ENCODE results near the gene PTGS2. TPM values are rescaled to one million over a fixed set of nuclear protein-coding genes. Genes with fewer than 3 reads are reported as not detected.
"Not testable (repeated sequence)": the region's sequence is repeated elsewhere in the genome, so short reads cannot be mapped to it uniquely, and the experiment has no call there.

Gene PTGS2
- total and polyA plus RNA-seq, 2 experiments from 2014 or later = 6.2 to 21.9 TPM

- Histone ChIP-seq H3K4me2 (no peak overlapping the region), H3K9me3 (ENCODE audit: low read depth) (no peaks in the 10 kb centered on the region), H3K27me3 (no peaks in the 10 kb centered on the region), H3K9me2 (replicated peaks; ENCODE audit: insufficient read depth) (no peaks in the 10 kb centered on the region), H3K27ac (no peak overlapping the region), H3K4me3 (no peak overlapping the region), H3K36me3 (replicated peaks; ENCODE audit: insufficient read depth, low read depth) (no peaks in the 10 kb centered on the region), H3K4me1 (ENCODE audit: insufficient read depth) (no peaks in the 10 kb centered on the region), H2AFZ (no peak overlapping the region), H3K79me2 (no peaks in the 10 kb centered on the region), H4K20me1 (ENCODE audit: insufficient read depth, poor library complexity, severe bottlenecking) (no peaks in the 10 kb centered on the region)
- 85% methylated on average over 3 of the region's 3 CpGs for WGBS (ENCODE audit: low lambda C conversion rate, missing lambda C conversion rate)
- no peak for DNase-seq (ENCODE audit: low spot score)
- TF ChIP-seq CTCF (IDR thresholded peaks at IDR 0.05; ENCODE audit: poor library complexity) (no peak), EZH2 (IDR thresholded peaks at IDR 0.05; ENCODE audit: borderline replicate concordance) (no peak), EZH2phosphoT487 (IDR thresholded peaks at IDR 0.05; ENCODE audit: low read depth, severe bottlenecking, unreplicated experiment) (no peak)
Observed at GRCh38 chr1:186655876-186656275, 24.3 kb downstream of the PTGS2 start.

DNA sequence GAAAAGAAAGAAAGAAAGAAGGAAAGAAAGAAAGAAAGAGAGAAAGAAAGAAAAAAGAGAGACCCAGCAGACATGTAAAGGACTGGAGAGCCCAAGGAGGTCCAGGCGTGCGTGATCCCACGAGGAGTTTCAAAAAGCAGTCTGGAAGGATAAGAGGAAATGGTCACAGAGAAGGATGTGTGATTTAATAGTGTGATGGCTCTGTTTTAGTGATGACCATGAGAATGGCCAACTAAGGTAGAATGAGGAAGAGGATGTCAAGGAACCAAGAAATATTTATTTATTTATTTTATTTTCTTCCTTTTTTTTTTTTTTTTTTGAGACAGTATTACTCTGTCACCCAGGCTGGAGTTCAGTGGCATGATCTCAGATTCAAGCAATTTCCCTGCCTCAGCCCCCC, 25.5 kb downstream of the PTGS2 start:
- Histone ChIP-seq H3K36me3 (replicated peaks; ENCODE audit: insufficient read depth, low read depth) (no peaks in the 10 kb centered on the region), H3K4me1 (ENCODE audit: insufficient read depth) (no peaks in the 10 kb centered on the region), H4K20me1 (ENCODE audit: insufficient read depth, poor library complexity, severe bottlenecking) (no peaks in the 10 kb centered on the region), H3K9me3 (ENCODE audit: low read depth) (no peaks in the 10 kb centered on the region), H3K27ac (no peak overlapping the region), H3K9me2 (replicated peaks; ENCODE audit: insufficient read depth) (no peaks in the 10 kb centered on the region), H3K79me2 (no peaks in the 10 kb centered on the region), H3K4me3 (no peak overlapping the region), H3K27me3 (no peaks in the 10 kb centered on the region), H3K4me2 (no peak overlapping the region), H2AFZ (no peak overlapping the region)
- no peak for TF ChIP-seq EZH2phosphoT487 (IDR thresholded peaks at IDR 0.05; ENCODE audit: low read depth, severe bottlenecking, unreplicated experiment)
- no peak for TF ChIP-seq CTCF (IDR thresholded peaks at IDR 0.05; ENCODE audit: poor library complexity)
- no peak for TF ChIP-seq EZH2 (IDR thresholded peaks at IDR 0.05; ENCODE audit: borderline replicate concordance)
- WGBS (ENCODE audit: low lambda C conversion rate, missing lambda C conversion rate) = 79% methylated on average over 3 of the region's 3 CpGs
- DNase-seq (ENCODE audit: low spot score) = no peak

DNA sequence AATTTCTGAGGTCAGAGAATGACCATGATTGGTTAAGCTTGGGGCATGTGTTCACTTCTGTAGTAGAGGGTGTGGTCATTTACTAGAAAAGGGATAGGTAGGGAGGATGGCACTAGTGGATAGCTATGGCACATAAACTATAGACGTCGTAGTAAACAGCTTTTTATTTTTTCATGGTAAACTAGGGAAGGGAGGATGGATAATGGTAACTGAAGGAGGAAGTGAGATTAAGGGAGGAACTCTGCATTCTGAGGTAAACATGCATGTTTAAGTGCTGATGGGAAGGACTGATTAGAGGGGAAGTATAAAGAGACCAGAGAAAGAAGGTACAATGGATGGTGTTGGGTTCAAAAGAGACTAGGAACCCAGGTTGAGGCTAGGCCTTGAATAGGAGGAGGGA, 26.9 kb downstream of the PTGS2 start:
- Histone ChIP-seq H3K27ac (no peak overlapping the region), H3K79me2 (no peaks in the 10 kb centered on the region), H3K27me3 (no peaks in the 10 kb centered on the region), H3K36me3 (replicated peaks; ENCODE audit: insufficient read depth, low read depth) (no peaks in the 10 kb centered on the region), H4K20me1 (ENCODE audit: insufficient read depth, poor library complexity, severe bottlenecking) (no peaks in the 10 kb centered on the region), H2AFZ (no peak overlapping the region), H3K4me1 (ENCODE audit: insufficient read depth) (no peaks in the 10 kb centered on the region), H3K4me3 (no peak overlapping the region), H3K9me2 (replicated peaks; ENCODE audit: insufficient read depth) (no peaks in the 10 kb centered on the region), H3K9me3 (ENCODE audit: low read depth) (no peaks in the 10 kb centered on the region), H3K4me2 (no peak overlapping the region)
- no peak for DNase-seq (ENCODE audit: low spot score)
- TF ChIP-seq CTCF (IDR thresholded peaks at IDR 0.05; ENCODE audit: poor library complexity) (no peak), EZH2phosphoT487 (IDR thresholded peaks at IDR 0.05; ENCODE audit: low read depth, severe bottlenecking, unreplicated experiment) (no peak), EZH2 (IDR thresholded peaks at IDR 0.05; ENCODE audit: borderline replicate concordance) (no peak)
- WGBS (ENCODE audit: low lambda C conversion rate, missing lambda C conversion rate) = 94% methylated on average over 2 of the region's 2 CpGs

DNA sequence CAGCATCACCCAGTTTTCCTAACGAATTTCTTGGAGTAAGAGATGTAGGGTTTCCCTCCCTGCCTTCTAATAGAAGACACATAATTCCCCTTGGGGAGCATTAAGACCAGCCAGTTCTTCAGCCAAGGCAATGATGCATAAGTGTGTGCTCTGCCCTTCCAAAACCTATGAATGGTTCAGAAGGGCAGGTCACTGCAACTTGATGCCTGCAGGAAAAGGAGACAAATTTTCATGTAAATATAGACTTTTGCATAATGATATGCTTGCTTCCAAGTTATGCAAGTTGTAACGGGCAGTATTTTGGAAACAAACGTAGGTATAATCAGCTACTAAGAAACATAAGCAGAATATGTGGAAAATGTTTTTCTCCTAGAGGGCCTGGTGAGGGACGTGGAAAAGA, 31.6 kb downstream of the PTGS2 start:
- Histone ChIP-seq H3K79me2 (no peaks in the 10 kb centered on the region), H3K4me2 (no peak overlapping the region), H3K9me3 (ENCODE audit: low read depth) (no peaks in the 10 kb centered on the region), H3K27me3 (no peaks in the 10 kb centered on the region), H4K20me1 (ENCODE audit: insufficient read depth, poor library complexity, severe bottlenecking) (no peaks in the 10 kb centered on the region), H3K4me1 (ENCODE audit: insufficient read depth) (no peaks in the 10 kb centered on the region), H3K27ac (no peak overlapping the region), H3K9me2 (replicated peaks; ENCODE audit: insufficient read depth) (no peaks in the 10 kb centered on the region), H3K36me3 (replicated peaks; ENCODE audit: insufficient read depth, low read depth) (no peaks in the 10 kb centered on the region), H3K4me3 (no peak overlapping the region), H2AFZ (no peak overlapping the region)
- 57% methylated on average over 4 of the region's 4 CpGs for WGBS (ENCODE audit: low lambda C conversion rate, missing lambda C conversion rate)
- DNase-seq (ENCODE audit: low spot score) = no peak
- TF ChIP-seq EZH2phosphoT487 (IDR thresholded peaks at IDR 0.05; ENCODE audit: low read depth, severe bottlenecking, unreplicated experiment) (no peak), CTCF (IDR thresholded peaks at IDR 0.05; ENCODE audit: poor library complexity) (no peak), EZH2 (IDR thresholded peaks at IDR 0.05; ENCODE audit: borderline replicate concordance) (no peak)

GRCh38 chr1:186647985-186648384, 32.2 kb downstream of the PTGS2 start:
- not testable (repeated sequence) for H3K4me2 ChIP-seq; H4K20me1 ChIP-seq (ENCODE audit: insufficient read depth, poor library complexity, severe bottlenecking); H3K4me3 ChIP-seq; H3K9me2 ChIP-seq (replicated peaks; ENCODE audit: insufficient read depth); H3K4me1 ChIP-seq (ENCODE audit: insufficient read depth); H2AFZ ChIP-seq; H3K27me3 ChIP-seq; H3K9me3 ChIP-seq (ENCODE audit: low read depth); H3K27ac ChIP-seq; H3K36me3 ChIP-seq (replicated peaks; ENCODE audit: insufficient read depth, low read depth); DNase-seq (ENCODE audit: low spot score); H3K79me2 ChIP-seq
- 96% methylated on average over 4 of the region's 4 CpGs for WGBS (ENCODE audit: low lambda C conversion rate, missing lambda C conversion rate)
